ENCODE data around the gene MTHFD1. TPM values are rescaled to one million over a fixed set of nuclear protein-coding genes. Genes with fewer than 3 reads are reported as not detected.

Gene MTHFD1
- total RNA-seq, 1 experiment from 2014 or later = 153 TPM

DNA sequence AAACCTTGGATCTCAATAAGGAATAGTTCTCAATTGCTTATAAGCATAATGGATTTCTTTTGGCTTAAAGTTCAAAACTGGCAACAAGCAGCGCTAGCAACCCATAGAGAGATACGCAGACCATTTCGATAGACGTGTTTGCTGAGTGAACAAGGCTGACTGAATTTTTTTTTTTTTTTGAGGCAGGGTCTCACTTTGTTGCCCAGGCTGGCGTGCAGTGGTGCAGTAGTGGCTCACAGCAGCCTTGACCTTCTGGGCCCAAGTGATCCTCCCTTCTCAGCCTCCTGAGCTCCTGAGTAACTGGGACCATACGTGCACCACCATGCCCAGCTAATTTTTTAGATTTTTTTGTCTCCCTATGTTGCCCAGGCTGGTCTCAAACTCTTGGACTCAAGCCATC, 75.7 kb downstream of the MTHFD1 start:
- intact Hi-C loops (cut with micrococcal nuclease) = no loop called here
- POLR2A ChIA-PET = no interaction called here
- ATAC-seq (no peak), DNase-seq (ENCODE audit: low read depth, low spot score) (no peak)
- no peak overlapping the region for H3K27ac ChIP-seq (ENCODE audit: low read depth, low read length)
- no peaks in the 10 kb centered on the region for H3K9me2 ChIP-seq (ENCODE audit: insufficient read depth)
- no peaks in the 10 kb centered on the region for H3K79me2 ChIP-seq (ENCODE audit: insufficient read depth, low read length)
- TF ChIP-seq, protein P1, sequence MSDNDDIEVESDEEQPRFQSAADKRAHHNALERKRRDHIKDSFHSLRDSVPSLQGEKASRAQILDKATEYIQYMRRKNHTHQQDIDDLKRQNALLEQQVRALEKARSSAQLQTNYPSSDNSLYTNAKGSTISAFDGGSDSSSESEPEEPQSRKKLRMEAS (IDR thresholded peaks at IDR 0.05) = no peak
- TF ChIP-seq, protein P2, sequence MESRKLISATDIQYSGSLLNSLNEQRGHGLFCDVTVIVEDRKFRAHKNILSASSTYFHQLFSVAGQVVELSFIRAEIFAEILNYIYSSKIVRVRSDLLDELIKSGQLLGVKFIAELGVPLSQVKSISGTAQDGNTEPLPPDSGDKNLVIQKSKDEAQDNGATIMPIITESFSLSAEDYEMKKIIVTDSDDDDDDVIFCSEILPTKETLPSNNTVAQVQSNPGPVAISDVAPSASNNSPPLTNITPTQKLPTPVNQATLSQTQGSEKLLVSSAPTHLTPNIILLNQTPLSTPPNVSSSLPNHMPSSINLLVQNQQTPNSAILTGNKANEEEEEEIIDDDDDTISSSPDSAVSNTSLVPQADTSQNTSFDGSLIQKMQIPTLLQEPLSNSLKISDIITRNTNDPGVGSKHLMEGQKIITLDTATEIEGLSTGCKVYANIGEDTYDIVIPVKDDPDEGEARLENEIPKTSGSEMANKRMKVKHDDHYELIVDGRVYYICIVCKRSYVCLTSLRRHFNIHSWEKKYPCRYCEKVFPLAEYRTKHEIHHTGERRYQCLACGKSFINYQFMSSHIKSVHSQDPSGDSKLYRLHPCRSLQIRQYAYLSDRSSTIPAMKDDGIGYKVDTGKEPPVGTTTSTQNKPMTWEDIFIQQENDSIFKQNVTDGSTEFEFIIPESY (IDR thresholded peaks at IDR 0.05; ENCODE audit: extremely low read depth, insufficient replicate concordance, low read length) = no peak
- TF ChIP-seq POLR2A (IDR thresholded peaks at IDR 0.05; ENCODE audit: borderline replicate concordance, extremely low read depth, insufficient read depth, insufficient read length) (no peak), JUND (IDR thresholded peaks at IDR 0.05) (no peak), EGR1 (IDR thresholded peaks at IDR 0.05; ENCODE audit: low read depth) (no peak), ELF1 (IDR thresholded peaks at IDR 0.05; ENCODE audit: borderline replicate concordance, low read depth) (no peak), ZFX (IDR thresholded peaks at IDR 0.05) (no peak), TCF7L2 (IDR thresholded peaks at IDR 0.05; ENCODE audit: borderline replicate concordance, extremely low read depth, insufficient read depth, insufficient read length) (no peak), YY1 (IDR thresholded peaks at IDR 0.05; ENCODE audit: extremely low read depth, insufficient replicate concordance, low read depth, low read length) (no peak), FOSL1 (IDR thresholded peaks at IDR 0.05; ENCODE audit: low read depth) (no peak), RAD21 (IDR thresholded peaks at IDR 0.05; ENCODE audit: low read depth) (no peak), ZNF274 (IDR thresholded peaks at IDR 0.05; ENCODE audit: low read depth, low read length) (no peak), POLR2AphosphoS5 (IDR thresholded peaks at IDR 0.05; ENCODE audit: low read depth, low read length) (no peak), CBX3 (IDR thresholded peaks at IDR 0.05; ENCODE audit: low read depth) (no peak)
- TF ChIP-seq, protein P3, sequence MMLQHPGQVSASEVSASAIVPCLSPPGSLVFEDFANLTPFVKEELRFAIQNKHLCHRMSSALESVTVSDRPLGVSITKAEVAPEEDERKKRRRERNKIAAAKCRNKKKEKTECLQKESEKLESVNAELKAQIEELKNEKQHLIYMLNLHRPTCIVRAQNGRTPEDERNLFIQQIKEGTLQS (IDR thresholded peaks at IDR 0.05) = no peak
- TF ChIP-seq, protein P4, sequence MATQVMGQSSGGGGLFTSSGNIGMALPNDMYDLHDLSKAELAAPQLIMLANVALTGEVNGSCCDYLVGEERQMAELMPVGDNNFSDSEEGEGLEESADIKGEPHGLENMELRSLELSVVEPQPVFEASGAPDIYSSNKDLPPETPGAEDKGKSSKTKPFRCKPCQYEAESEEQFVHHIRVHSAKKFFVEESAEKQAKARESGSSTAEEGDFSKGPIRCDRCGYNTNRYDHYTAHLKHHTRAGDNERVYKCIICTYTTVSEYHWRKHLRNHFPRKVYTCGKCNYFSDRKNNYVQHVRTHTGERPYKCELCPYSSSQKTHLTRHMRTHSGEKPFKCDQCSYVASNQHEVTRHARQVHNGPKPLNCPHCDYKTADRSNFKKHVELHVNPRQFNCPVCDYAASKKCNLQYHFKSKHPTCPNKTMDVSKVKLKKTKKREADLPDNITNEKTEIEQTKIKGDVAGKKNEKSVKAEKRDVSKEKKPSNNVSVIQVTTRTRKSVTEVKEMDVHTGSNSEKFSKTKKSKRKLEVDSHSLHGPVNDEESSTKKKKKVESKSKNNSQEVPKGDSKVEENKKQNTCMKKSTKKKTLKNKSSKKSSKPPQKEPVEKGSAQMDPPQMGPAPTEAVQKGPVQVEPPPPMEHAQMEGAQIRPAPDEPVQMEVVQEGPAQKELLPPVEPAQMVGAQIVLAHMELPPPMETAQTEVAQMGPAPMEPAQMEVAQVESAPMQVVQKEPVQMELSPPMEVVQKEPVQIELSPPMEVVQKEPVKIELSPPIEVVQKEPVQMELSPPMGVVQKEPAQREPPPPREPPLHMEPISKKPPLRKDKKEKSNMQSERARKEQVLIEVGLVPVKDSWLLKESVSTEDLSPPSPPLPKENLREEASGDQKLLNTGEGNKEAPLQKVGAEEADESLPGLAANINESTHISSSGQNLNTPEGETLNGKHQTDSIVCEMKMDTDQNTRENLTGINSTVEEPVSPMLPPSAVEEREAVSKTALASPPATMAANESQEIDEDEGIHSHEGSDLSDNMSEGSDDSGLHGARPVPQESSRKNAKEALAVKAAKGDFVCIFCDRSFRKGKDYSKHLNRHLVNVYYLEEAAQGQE (IDR thresholded peaks at IDR 0.05; ENCODE audit: low read depth) = no peak
- TF ChIP-seq, protein P5, sequence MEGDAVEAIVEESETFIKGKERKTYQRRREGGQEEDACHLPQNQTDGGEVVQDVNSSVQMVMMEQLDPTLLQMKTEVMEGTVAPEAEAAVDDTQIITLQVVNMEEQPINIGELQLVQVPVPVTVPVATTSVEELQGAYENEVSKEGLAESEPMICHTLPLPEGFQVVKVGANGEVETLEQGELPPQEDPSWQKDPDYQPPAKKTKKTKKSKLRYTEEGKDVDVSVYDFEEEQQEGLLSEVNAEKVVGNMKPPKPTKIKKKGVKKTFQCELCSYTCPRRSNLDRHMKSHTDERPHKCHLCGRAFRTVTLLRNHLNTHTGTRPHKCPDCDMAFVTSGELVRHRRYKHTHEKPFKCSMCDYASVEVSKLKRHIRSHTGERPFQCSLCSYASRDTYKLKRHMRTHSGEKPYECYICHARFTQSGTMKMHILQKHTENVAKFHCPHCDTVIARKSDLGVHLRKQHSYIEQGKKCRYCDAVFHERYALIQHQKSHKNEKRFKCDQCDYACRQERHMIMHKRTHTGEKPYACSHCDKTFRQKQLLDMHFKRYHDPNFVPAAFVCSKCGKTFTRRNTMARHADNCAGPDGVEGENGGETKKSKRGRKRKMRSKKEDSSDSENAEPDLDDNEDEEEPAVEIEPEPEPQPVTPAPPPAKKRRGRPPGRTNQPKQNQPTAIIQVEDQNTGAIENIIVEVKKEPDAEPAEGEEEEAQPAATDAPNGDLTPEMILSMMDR (IDR thresholded peaks at IDR 0.05 in 2 of 3, conservative IDR thresholded peaks at IDR 0.05 in 1 of 3; ENCODE audit: borderline replicate concordance in 1 of 3, insufficient read depth in 1 of 3, low read depth in 2 of 3, low read length in 2 of 3) = no peak
- H3K9ac ChIP-seq (ENCODE audit: low read length) = no peak overlapping the region
- CTCF ChIA-PET = interaction anchor here (1.0 kb wide), 1 partner anchor 29 kb away, joined by 3 read pairs; no protein-coding TSS in a partner anchor
- no peaks in the 10 kb centered on the region for H3K9me3 ChIP-seq (ENCODE audit: control insufficient read depth in 1 of 2, insufficient read depth in 1 of 2, low read depth in 1 of 2, low read length in 2 of 2)
- no peaks in the 10 kb centered on the region for H3K27me3 ChIP-seq (ENCODE audit: insufficient read depth, low read length)
- H3K4me1 ChIP-seq (ENCODE audit: control insufficient read depth in 1 of 2, insufficient read depth in 2 of 2, low read length in 2 of 2) = peaks cover 0 to 4% of the 10 kb centered on the region in 2 experiments; a peak in 1 of 4 replicates
- H3K4me2 ChIP-seq (ENCODE audit: low read length) = no peak overlapping the region
- peaks cover 5 to 13% of the 10 kb centered on the region in 2 experiments; a peak in 3 of 4 replicates for H3K36me3 ChIP-seq (ENCODE audit: control insufficient read depth in 1 of 2, insufficient read depth in 2 of 2, low read length in 2 of 2)
- H2AFZ ChIP-seq (ENCODE audit: low read depth, low read length, poor library complexity, severe bottlenecking) = no peak overlapping the region
- no peaks in the 10 kb centered on the region for H4K20me1 ChIP-seq (ENCODE audit: insufficient read depth)
- BruUV-seq (replicated peaks) = no TSS peak
- no peak overlapping the region for H3K4me3 ChIP-seq (replicated peaks in 1 of 2; ENCODE audit: low read depth in 1 of 2, low read length in 2 of 2)
- RAD21 ChIA-PET (ENCODE audit: low non-redundant PET in 1 of 2, low total read pairs in 2 of 2, uncharacterized antibody in 2 of 2, unreplicated experiment in 2 of 2) = no interaction called here
